ENCODE data around the gene PCYT1B. TPM values are rescaled to one million over a fixed set of nuclear protein-coding genes. Genes with fewer than 3 reads are reported as not detected.

Gene PCYT1B
- total and polyA plus RNA-seq, 9 of the 15 experiments (the other 6 are each of a cell fraction or from before 2014, with no cell fraction given): 0.04 to 0.34 (median 0.07) TPM; not detected in 1

GRCh38 chrX:24553011-24553410 is 94.1 kb downstream of the PCYT1B start (continued):
- TF ChIP-seq STAT5A (IDR thresholded peaks at IDR 0.05; ENCODE audit: borderline replicate concordance, low read length): no peak
- TF ChIP-seq CHCHD3 (CRISPR knock-in tag; IDR thresholded peaks at IDR 0.05): no peak

- H3K79me2 ChIP-seq (ENCODE audit: control insufficient read depth, insufficient read depth, low read length): no peaks in the 10 kb centered on the region
- H3K9me3 ChIP-seq (replicated peaks; ENCODE audit: control insufficient read depth, insufficient read depth, low read depth, low read length): no peaks in the 10 kb centered on the region
- no peak overlapping the region for H3K27ac ChIP-seq (ENCODE audit: extremely low read depth, low read depth, low read length)
- H3K9me1 ChIP-seq (ENCODE audit: control insufficient read depth, insufficient read depth, low read length): no peaks in the 10 kb centered on the region
- no peak for FAIRE-seq
- H3K4me2 ChIP-seq (ENCODE audit: insufficient read depth, low read length): no peak overlapping the region
- ChIA-PET POLR2A (no interaction called here), CTCF (ENCODE audit: low intra/inter-chr PET ratio) (no interaction called here)
- no peak overlapping the region for H2AFZ ChIP-seq (ENCODE audit: low read depth, low read length)
- no peaks in the 10 kb centered on the region for H3K36me3 ChIP-seq (ENCODE audit: control insufficient read depth, insufficient read depth, low read length)
- no peaks in the 10 kb centered on the region for H4K20me1 ChIP-seq (replicated peaks; ENCODE audit: control insufficient read depth, insufficient read depth, low read length)
- in situ Hi-C loops (cut with MboI): no loop called here
- BruUV-seq (replicated peaks): no TSS peak
- H3K27me3 ChIP-seq (ENCODE audit: control insufficient read depth in 2 of 2, insufficient read depth in 2 of 2, low read length in 2 of 2): peaks cover 2 to 9% of the 10 kb centered on the region in 2 experiments; a peak in 3 of 5 replicates
- WGBS (ENCODE audit: insufficient coverage, low coverage, missing lambda C conversion rate): 0% methylated on average over 5 of the region's 5 CpGs
- no peaks in the 10 kb centered on the region for H3K4me1 ChIP-seq (replicated peaks in 1 of 2; ENCODE audit: control insufficient read depth in 2 of 2, insufficient read depth in 2 of 2, low read length in 2 of 2)
- intact Hi-C loops (cut with micrococcal nuclease): no loop called here
- DNase-seq (ENCODE audit: extremely low read depth in 1 of 4, low spot score in 3 of 4): no peak
- H3K9ac ChIP-seq (ENCODE audit: insufficient read depth in 1 of 2, low read depth in 2 of 2, low read length in 2 of 2): no peak overlapping the region
- no peak overlapping the region for H3K4me3 ChIP-seq
- ATAC-seq: no peak
- TF ChIP-seq MTF1 (CRISPR knock-in tag; IDR thresholded peaks at IDR 0.05; ENCODE audit: borderline replicate concordance): no peak
- no peak for TF ChIP-seq ZNF184 (CRISPR knock-in tag; IDR thresholded peaks at IDR 0.05)
- no peak for TF ChIP-seq STAT5B (CRISPR knock-in tag; IDR thresholded peaks at IDR 0.05)
- TF ChIP-seq, protein P1, sequence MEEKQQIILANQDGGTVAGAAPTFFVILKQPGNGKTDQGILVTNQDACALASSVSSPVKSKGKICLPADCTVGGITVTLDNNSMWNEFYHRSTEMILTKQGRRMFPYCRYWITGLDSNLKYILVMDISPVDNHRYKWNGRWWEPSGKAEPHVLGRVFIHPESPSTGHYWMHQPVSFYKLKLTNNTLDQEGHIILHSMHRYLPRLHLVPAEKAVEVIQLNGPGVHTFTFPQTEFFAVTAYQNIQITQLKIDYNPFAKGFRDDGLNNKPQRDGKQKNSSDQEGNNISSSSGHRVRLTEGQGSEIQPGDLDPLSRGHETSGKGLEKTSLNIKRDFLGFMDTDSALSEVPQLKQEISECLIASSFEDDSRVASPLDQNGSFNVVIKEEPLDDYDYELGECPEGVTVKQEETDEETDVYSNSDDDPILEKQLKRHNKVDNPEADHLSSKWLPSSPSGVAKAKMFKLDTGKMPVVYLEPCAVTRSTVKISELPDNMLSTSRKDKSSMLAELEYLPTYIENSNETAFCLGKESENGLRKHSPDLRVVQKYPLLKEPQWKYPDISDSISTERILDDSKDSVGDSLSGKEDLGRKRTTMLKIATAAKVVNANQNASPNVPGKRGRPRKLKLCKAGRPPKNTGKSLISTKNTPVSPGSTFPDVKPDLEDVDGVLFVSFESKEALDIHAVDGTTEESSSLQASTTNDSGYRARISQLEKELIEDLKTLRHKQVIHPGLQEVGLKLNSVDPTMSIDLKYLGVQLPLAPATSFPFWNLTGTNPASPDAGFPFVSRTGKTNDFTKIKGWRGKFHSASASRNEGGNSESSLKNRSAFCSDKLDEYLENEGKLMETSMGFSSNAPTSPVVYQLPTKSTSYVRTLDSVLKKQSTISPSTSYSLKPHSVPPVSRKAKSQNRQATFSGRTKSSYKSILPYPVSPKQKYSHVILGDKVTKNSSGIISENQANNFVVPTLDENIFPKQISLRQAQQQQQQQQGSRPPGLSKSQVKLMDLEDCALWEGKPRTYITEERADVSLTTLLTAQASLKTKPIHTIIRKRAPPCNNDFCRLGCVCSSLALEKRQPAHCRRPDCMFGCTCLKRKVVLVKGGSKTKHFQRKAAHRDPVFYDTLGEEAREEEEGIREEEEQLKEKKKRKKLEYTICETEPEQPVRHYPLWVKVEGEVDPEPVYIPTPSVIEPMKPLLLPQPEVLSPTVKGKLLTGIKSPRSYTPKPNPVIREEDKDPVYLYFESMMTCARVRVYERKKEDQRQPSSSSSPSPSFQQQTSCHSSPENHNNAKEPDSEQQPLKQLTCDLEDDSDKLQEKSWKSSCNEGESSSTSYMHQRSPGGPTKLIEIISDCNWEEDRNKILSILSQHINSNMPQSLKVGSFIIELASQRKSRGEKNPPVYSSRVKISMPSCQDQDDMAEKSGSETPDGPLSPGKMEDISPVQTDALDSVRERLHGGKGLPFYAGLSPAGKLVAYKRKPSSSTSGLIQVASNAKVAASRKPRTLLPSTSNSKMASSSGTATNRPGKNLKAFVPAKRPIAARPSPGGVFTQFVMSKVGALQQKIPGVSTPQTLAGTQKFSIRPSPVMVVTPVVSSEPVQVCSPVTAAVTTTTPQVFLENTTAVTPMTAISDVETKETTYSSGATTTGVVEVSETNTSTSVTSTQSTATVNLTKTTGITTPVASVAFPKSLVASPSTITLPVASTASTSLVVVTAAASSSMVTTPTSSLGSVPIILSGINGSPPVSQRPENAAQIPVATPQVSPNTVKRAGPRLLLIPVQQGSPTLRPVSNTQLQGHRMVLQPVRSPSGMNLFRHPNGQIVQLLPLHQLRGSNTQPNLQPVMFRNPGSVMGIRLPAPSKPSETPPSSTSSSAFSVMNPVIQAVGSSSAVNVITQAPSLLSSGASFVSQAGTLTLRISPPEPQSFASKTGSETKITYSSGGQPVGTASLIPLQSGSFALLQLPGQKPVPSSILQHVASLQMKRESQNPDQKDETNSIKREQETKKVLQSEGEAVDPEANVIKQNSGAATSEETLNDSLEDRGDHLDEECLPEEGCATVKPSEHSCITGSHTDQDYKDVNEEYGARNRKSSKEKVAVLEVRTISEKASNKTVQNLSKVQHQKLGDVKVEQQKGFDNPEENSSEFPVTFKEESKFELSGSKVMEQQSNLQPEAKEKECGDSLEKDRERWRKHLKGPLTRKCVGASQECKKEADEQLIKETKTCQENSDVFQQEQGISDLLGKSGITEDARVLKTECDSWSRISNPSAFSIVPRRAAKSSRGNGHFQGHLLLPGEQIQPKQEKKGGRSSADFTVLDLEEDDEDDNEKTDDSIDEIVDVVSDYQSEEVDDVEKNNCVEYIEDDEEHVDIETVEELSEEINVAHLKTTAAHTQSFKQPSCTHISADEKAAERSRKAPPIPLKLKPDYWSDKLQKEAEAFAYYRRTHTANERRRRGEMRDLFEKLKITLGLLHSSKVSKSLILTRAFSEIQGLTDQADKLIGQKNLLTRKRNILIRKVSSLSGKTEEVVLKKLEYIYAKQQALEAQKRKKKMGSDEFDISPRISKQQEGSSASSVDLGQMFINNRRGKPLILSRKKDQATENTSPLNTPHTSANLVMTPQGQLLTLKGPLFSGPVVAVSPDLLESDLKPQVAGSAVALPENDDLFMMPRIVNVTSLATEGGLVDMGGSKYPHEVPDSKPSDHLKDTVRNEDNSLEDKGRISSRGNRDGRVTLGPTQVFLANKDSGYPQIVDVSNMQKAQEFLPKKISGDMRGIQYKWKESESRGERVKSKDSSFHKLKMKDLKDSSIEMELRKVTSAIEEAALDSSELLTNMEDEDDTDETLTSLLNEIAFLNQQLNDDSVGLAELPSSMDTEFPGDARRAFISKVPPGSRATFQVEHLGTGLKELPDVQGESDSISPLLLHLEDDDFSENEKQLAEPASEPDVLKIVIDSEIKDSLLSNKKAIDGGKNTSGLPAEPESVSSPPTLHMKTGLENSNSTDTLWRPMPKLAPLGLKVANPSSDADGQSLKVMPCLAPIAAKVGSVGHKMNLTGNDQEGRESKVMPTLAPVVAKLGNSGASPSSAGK (IDR thresholded peaks at IDR 0.05): no peak
- TF ChIP-seq, protein P2, sequence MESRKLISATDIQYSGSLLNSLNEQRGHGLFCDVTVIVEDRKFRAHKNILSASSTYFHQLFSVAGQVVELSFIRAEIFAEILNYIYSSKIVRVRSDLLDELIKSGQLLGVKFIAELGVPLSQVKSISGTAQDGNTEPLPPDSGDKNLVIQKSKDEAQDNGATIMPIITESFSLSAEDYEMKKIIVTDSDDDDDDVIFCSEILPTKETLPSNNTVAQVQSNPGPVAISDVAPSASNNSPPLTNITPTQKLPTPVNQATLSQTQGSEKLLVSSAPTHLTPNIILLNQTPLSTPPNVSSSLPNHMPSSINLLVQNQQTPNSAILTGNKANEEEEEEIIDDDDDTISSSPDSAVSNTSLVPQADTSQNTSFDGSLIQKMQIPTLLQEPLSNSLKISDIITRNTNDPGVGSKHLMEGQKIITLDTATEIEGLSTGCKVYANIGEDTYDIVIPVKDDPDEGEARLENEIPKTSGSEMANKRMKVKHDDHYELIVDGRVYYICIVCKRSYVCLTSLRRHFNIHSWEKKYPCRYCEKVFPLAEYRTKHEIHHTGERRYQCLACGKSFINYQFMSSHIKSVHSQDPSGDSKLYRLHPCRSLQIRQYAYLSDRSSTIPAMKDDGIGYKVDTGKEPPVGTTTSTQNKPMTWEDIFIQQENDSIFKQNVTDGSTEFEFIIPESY (CRISPR knock-in tag; IDR thresholded peaks at IDR 0.05): no peak
- no peak for TF ChIP-seq PHF21A (IDR thresholded peaks at IDR 0.05; ENCODE audit: borderline replicate concordance, low read depth)
- TF ChIP-seq TAF15 (IDR thresholded peaks at IDR 0.05; ENCODE audit: low read depth, low read length): no peak
These were observed 97.0 kb downstream of the PCYT1B start for GRCh38 chrX:24550166-24550565.

Measured in K562 (cell line).